Transverse colon (tissue), 4 donors: ENCODE measurements around the gene CADM2. TPM values are rescaled to one million over a fixed set of nuclear protein-coding genes. Genes with fewer than 3 reads are reported as not detected.

Experiments used
- DNase-seq: peaks from one replicate; pipeline ENCODE4 v3.0.0-alpha.2; 2019
- H3K27ac ChIP-seq, 4 donors: fragments of 200-600 bp; sonication (generic); 2 replicates each; pipeline ENCODE4 v1.5.1; 2016 to 2018; ENCODE audit warnings: inconsistent platforms in 4 of 4
- H3K27me3 ChIP-seq: fragments of 200-600 bp; sonication (generic); 2 replicates; pipeline ENCODE4 v1.5.1; 2017; ENCODE audit warnings: inconsistent platforms
- H3K36me3 ChIP-seq, 4 donors: fragments of 200-600 bp; sonication (generic); 2 replicates each; pipeline ENCODE4 v1.5.1; 2017 to 2019; ENCODE audit warnings: inconsistent platforms in 4 of 4
- H3K4me1 ChIP-seq, 4 donors: fragments of 200-600 bp; sonication (generic); 2 replicates each; pipeline ENCODE4 v1.5.1; 2017 to 2020; ENCODE audit warnings: inconsistent platforms in 4 of 4
- H3K4me3 ChIP-seq, 4 donors: fragments of 200-600 bp; sonication (generic); 1 replicate in 1 of 4; 2 replicates in 3 of 4; pipeline versions ENCODE4 v1.5.1 to v1.6.1; 2017 to 2019; ENCODE audit warnings: inconsistent platforms in 4 of 4
- H3K9me3 ChIP-seq, 2 donors: fragments of 200-600 bp; sonication (generic); 2 replicates each; pipeline ENCODE4 v1.5.1; 2017 to 2019; ENCODE audit warnings: inconsistent platforms in 2 of 2
- EP300 ChIP-seq: sonication (generic); formaldehyde crosslinking; IDR thresholded peaks from one replicate; pipeline ENCODE4 v1.6.1; 2017; ENCODE audit warnings: antibody characterized with exemption, low read depth
- POLR2A ChIP-seq: fragments of 450-650 bp; IDR thresholded peaks from one replicate; pipeline ENCODE4 v1.6.1; 2016; ENCODE audit warnings: antibody characterized with exemption, mild to moderate bottlenecking, moderate library complexity
- POLR2AphosphoS5 ChIP-seq, 3 donors: sonication (generic); formaldehyde crosslinking; IDR thresholded peaks; one replicate each; pipeline ENCODE4 v1.6.1; 2016; ENCODE audit warnings: antibody characterized with exemption in 3 of 3
- WGBS, 2 donors: methylation state at CpG; one replicate each; pipeline ENCODE4 v1.1.5; 2018; ENCODE audit warnings: low coverage in 1 of 2; 5-methylcytosine and 5-hydroxymethylcytosine counted together
- in situ Hi-C, 4 donors: fragments of 200-750 bp; cut with MboI; loops; one replicate each; pipeline versions ENCODE4 v1.15.0 to v1.15.1; 2017; ENCODE audit warnings: low sequenced_read_pairs in 3 of 4, low pct_ligation_motif_present in 1 of 4, low pct_unique_long_range_greater_than_20kb in 1 of 4
- intact Hi-C: fragments of 100-400 bp; cut with DNase I; formaldehyde crosslinking; loops from one replicate; pipeline ENCODE4 v1.15.1; 2023; ENCODE audit warnings: low total_unique reads
- total RNA-seq, 4 donors: library from RNA; depleted of rRNA; stranded (reverse); fragments of >200 nt; gene quantifications; one replicate each; pipeline ENCODE4 v1.1.0, GENCODE V29; 2016
- TF ChIP-seq, protein P1 (sequence below), 5 experiments: fragments of 200-600 bp in 3 of 5; fragments of 450-650 bp in 2 of 5; sonication (generic) in 3 of 5; IDR thresholded peaks; 1 replicate in 2 of 5; 2 replicates in 3 of 5; pipeline ENCODE4 v1.5.1; 2016 to 2017; ENCODE audit warnings: antibody characterized with exemption in 5 of 5, inconsistent platforms in 3 of 5, mild to moderate bottlenecking in 2 of 5, moderate library complexity in 1 of 5

The CADM2 gene
- total RNA-seq, 4 donors from 2014 or later = 2.2 to 21.3 (median 4.5) TPM

DNA sequence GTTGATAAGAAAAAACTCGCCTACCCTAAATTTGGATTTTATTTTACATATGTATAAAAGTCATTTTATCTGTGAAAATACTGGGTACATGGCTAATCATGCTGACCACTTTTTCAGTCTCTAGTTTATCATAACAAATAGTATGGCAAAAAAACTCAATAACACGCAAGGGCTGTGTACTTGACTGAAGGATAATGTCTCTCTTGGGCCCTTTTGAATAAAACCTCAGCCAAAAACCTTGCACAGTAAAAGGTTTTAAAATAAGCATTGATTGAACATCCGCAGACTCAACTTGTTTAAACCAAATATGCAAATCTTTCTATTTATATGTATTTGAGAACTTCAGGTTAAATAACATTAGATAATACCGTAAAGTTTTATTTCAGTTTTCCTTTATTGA lies 285.3 kb downstream of the CADM2 start:
- DNase-seq = no peak
- Histone ChIP-seq H3K4me3 (no peak overlapping the region), H3K4me1 (no peaks in the 10 kb centered on the region), H3K36me3 (no peaks in the 10 kb centered on the region), H3K27me3 (no peaks in the 10 kb centered on the region), H3K9me3 (no peaks in the 10 kb centered on the region), H3K27ac (no peak overlapping the region)
- in situ Hi-C loops = no loop called here
- 80 to 82% methylated on average over 4 of the region's 4 CpGs for WGBS, 2 donors
- intact Hi-C loops = no loop called here
- TF ChIP-seq POLR2A (no peak), POLR2AphosphoS5 (IDR thresholded peaks at IDR 0.05) (no peak), EP300 (no peak)
- TF ChIP-seq, protein P1, sequence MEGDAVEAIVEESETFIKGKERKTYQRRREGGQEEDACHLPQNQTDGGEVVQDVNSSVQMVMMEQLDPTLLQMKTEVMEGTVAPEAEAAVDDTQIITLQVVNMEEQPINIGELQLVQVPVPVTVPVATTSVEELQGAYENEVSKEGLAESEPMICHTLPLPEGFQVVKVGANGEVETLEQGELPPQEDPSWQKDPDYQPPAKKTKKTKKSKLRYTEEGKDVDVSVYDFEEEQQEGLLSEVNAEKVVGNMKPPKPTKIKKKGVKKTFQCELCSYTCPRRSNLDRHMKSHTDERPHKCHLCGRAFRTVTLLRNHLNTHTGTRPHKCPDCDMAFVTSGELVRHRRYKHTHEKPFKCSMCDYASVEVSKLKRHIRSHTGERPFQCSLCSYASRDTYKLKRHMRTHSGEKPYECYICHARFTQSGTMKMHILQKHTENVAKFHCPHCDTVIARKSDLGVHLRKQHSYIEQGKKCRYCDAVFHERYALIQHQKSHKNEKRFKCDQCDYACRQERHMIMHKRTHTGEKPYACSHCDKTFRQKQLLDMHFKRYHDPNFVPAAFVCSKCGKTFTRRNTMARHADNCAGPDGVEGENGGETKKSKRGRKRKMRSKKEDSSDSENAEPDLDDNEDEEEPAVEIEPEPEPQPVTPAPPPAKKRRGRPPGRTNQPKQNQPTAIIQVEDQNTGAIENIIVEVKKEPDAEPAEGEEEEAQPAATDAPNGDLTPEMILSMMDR (IDR thresholded peaks at IDR 0.05) = no peak

DNA sequence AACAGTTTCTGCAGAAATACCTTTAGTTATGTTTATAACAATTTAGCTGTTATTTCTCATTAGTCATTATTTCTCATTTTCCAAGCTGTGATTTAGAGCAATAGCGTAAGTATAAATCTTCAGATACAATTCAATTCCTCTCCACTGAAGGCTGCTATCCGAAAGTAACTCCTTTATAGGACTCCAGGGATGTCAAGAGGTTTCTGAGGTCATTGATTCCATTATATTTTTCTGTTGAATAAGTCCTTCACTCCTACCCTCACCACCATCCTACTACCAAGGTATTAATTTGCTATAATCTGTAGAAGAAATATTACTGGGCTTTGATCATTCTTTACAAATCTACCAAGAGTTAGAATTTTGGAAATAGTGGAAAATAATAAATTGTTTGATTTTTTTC lies 285.7 kb downstream of the CADM2 start:
- no peaks in the 10 kb centered on the region for H3K4me1 ChIP-seq
- TF ChIP-seq POLR2AphosphoS5 (IDR thresholded peaks at IDR 0.05) = no peak
- TF ChIP-seq EP300 = no peak
- TF ChIP-seq POLR2A = no peak
- TF ChIP-seq, protein P1 (IDR thresholded peaks at IDR 0.05) = no peak
- in situ Hi-C loops (no loop called here), intact Hi-C loops (no loop called here)
- H3K27me3 ChIP-seq = no peaks in the 10 kb centered on the region
- H3K27ac ChIP-seq = no peak overlapping the region
- H3K36me3 ChIP-seq = no peaks in the 10 kb centered on the region
- no peak overlapping the region for H3K4me3 ChIP-seq
- DNase-seq = no peak
- 73 to 86% methylated on average over 2 of the region's 2 CpGs for WGBS, 2 donors
- H3K9me3 ChIP-seq = no peaks in the 10 kb centered on the region

DNA sequence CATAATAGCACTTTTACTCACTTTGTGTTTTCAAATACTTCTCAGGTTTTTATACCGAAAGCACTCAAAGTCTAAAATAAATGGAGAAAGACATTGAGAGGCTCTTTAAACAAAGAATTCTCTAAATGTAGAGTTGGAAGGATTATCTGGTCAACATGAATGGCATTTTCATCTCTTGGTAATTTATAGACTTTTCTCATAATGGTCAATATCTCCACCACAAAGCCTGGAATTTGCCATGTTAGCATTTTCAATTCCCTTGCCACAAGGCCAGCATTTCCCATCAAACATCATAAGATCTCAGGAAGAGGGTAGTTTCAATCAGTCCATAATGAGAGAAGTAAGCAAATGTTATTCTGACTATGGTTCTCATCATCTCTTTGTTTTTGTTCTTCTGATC lies 293.0 kb downstream of the CADM2 start:
- 82 to 91% methylated on average over 1 of the region's 1 CpG for WGBS, 2 donors
- Histone ChIP-seq H3K4me1 (no peaks in the 10 kb centered on the region), H3K36me3 (no peaks in the 10 kb centered on the region), H3K27ac (no peak overlapping the region), H3K9me3 (no peaks in the 10 kb centered on the region), H3K4me3 (no peak overlapping the region), H3K27me3 (no peaks in the 10 kb centered on the region)
- no peak for DNase-seq
- intact Hi-C loops = no loop called here
- in situ Hi-C loops = no loop called here
- no peak for TF ChIP-seq POLR2A
- no peak for TF ChIP-seq EP300
- TF ChIP-seq, protein P1 (IDR thresholded peaks at IDR 0.05) = no peak
- no peak for TF ChIP-seq POLR2AphosphoS5 (IDR thresholded peaks at IDR 0.05)

DNA sequence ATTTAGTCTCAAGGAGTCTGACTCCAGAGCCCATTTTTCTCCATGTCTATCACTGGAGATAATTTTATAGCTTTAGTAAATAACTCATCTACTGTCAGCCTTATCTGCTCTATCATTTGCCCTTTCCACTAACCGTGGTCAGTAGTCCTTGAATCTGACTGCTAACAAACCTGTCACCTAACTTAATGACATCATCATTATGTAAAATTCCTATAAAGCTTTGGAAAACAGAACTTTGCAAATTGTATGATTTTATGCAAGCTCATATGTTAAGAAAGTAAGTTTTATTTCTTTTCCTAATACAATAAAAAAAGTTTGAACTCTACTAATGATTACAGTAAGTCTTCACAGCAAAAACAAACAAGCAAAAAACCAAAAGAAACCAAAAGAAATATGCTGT lies 293.9 kb downstream of the CADM2 start:
- H3K4me1 ChIP-seq = no peaks in the 10 kb centered on the region
- whole genome bisulfite sequencing, 2 donors = 6 to 20% methylated on average over 1 of the region's 1 CpG
- H3K9me3 ChIP-seq = no peaks in the 10 kb centered on the region
- no peaks in the 10 kb centered on the region for H3K27me3 ChIP-seq
- H3K36me3 ChIP-seq = no peaks in the 10 kb centered on the region
- intact Hi-C loops = no loop called here
- DNase-seq = no peak
- H3K4me3 ChIP-seq = no peak overlapping the region
- in situ Hi-C loops = no loop called here
- no peak for TF ChIP-seq POLR2AphosphoS5 (IDR thresholded peaks at IDR 0.05)
- TF ChIP-seq EP300 = no peak
- no peak for TF ChIP-seq POLR2A
- TF ChIP-seq, protein P1 (IDR thresholded peaks at IDR 0.05) = no peak
- no peak overlapping the region for H3K27ac ChIP-seq
